ENCODE measurements around the gene CEACAM3.

DNA sequence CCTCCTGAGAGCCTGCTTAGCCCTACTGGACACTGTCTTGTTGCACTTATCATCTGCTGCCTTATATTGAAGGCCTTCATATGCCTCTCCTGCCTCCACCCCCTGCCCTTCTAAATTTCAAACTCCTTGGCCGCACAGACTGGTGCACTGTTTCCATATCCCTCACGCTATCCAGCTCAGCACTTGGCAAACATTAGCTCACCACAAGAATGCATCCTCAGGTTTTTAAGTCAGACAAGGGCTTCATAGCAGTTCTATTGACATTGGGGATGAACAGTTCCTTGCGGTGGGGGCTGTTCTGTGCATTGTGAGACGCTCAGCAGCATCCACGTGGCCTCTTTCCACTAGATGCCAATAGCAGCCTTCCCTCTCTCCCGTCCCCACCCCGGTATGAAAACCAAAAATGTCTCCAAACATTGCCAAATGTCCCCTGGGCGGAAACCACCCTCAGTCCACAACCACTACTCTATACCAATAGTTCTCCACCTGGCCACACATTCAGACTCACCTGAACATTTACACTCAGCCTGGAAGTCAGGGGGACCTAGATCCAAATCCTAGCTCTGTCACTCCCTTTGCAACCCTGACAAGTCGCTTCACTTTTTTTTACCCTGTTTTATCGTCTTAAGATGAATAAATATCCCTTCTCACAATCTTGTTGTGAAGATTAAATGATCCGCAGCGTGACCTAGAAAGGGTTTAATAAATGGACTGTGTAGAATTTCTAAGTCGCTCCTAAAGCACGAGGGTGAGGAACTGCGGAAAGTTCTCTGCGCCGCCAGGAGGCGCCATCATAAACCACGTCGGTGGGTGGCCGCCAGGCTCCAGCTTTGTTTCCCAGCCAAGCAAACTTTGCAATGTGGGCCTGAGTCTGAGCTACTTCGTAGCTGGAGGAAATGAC lies 3.6 kb upstream of the CEACAM3 start:
- no peak for TF ChIP-seq POLR2A (IDR thresholded peaks at IDR 0.05)
- peak; percentile 32 to 68 (median 54) for TF ChIP-seq CTCF (IDR thresholded peaks at IDR 0.05)
